Central memory CD8-positive, alpha-beta T cell (primary cell): ENCODE measurements around the gene ARHGAP15.

ENCODE experiments used
- ATAC-seq: fragments of 150-1000 bp; cut with Tn5 transposase; replicated peaks from 2 replicates; pipeline ENCODE4 v1.10.0; 2022; ENCODE audit warnings: mild to moderate bottlenecking, moderate FRiP score, moderate number of reproducible peaks; ENCODE audit not compliant: poor library complexity, severe bottlenecking; ENCODE audit errors: extremely low read depth
- DNase-seq, 2 donors: peaks; one replicate each; pipeline ENCODE4 v3.0.0; 2021; ENCODE audit warnings: low spot score in 2 of 2
- H3K27ac Mint-ChIP-seq: one replicate; pipeline ENCODE4 v1.8.0; 2022; ENCODE audit warnings: low read depth, mild to moderate bottlenecking, moderate library complexity, mixed read lengths
- H3K27me3 Mint-ChIP-seq: one replicate; pipeline ENCODE4 v1.8.0; 2022; ENCODE audit warnings: mixed read lengths
- H3K36me3 Mint-ChIP-seq: one replicate; pipeline ENCODE4 v1.8.0; 2022; ENCODE audit warnings: mild to moderate bottlenecking, moderate library complexity, mixed read lengths; ENCODE audit not compliant: insufficient read depth
- H3K4me1 Mint-ChIP-seq: one replicate; pipeline ENCODE4 v1.8.0; 2022; ENCODE audit warnings: mixed read lengths
- H3K4me3 Mint-ChIP-seq: one replicate; pipeline ENCODE4 v1.8.0; 2022; ENCODE audit warnings: mild to moderate bottlenecking, moderate library complexity, mixed read lengths
- H3K9me3 Mint-ChIP-seq: one replicate; pipeline ENCODE4 v1.8.0; 2022; ENCODE audit warnings: mixed read lengths

The ARHGAP15 gene

DNA sequence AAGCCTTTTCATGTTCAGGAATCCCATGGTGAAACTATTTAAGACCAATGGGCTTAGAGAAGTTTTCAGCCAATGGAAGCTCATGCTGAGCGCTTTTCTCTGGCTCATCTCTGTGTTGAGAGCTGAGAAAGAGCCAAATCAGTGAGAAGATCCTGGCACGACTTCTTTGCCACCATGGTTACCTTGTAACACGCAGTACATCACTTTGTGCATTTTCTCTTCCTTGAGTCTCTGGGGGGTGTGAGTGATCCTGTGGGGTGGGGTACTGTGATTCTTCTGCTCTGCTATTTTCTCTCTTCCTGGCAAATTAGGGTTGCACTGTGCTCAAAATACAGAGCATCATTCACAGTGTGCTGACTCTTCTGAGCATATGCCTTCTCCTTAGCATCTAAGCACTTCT, 664.2 kb downstream of the ARHGAP15 start:
- DNase-seq (no peak), ATAC-seq (no peak)
- H3K4me1 Mint-ChIP-seq, result no peaks in the 10 kb centered on the region
- H3K27ac Mint-ChIP-seq, result no peak overlapping the region
- H3K27me3 Mint-ChIP-seq, result peaks cover 16% of the 10 kb centered on the region
- H3K36me3 Mint-ChIP-seq, result no peaks in the 10 kb centered on the region
- no peaks in the 10 kb centered on the region for H3K9me3 Mint-ChIP-seq
- no peak overlapping the region for H3K4me3 Mint-ChIP-seq

DNA sequence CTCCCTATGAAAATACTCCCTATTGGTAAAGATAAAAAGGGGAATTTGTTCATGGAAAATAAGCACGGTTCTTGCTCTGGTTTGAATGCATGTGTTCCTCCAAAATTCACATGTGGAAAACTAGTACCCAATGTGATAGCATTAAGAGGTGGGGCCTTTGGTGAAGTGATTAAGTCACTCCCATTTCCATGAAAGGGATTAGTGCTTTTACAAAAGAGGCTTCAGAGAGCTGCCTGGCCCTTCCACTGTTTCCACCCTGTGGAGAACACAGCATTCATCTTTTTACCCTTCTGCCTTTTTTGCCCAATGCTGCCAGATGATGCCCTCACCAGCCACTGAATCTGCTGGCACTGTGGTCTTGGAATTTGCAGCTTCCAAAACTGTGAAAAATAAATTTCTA, 666.8 kb downstream of the ARHGAP15 start:
- H3K27ac Mint-ChIP-seq, result peak overlapping the region; percentile 8
- DNase-seq, result no peak

DNA sequence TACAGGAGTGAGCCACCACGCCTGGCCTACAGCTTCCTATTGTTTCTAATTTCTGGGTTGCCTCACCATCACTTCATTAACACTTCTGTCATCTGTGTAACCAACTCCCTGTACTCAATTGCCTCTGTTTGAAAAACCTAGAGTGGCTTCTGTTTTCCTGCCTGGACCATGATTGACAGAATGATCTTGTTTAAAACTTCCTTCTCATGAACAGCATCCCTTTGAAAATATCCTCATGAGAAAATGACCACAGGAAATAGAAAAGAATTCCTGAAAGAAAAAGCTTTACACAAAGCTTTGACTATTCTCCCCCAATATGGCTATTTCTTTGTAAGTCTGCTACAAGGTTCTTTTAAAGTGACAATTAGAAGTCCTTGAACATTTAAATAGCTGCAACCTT, 672.3 kb downstream of the ARHGAP15 start:
- Mint-ChIP-seq H3K36me3 (no peaks in the 10 kb centered on the region), H3K4me1 (peaks cover 16% of the 10 kb centered on the region), H3K4me3 (no peak overlapping the region), H3K27ac (no peak overlapping the region), H3K27me3 (no peaks in the 10 kb centered on the region), H3K9me3 (no peaks in the 10 kb centered on the region)
- ATAC-seq (no peak), DNase-seq (no peak)

More for the DNA sequence above, 666.8 kb downstream of the ARHGAP15 start:
- H3K27me3 Mint-ChIP-seq, result no peaks in the 10 kb centered on the region
- H3K9me3 Mint-ChIP-seq, result no peaks in the 10 kb centered on the region
- ATAC-seq, result no peak
- H3K4me3 Mint-ChIP-seq, result no peak overlapping the region
- no peaks in the 10 kb centered on the region for H3K36me3 Mint-ChIP-seq
- H3K4me1 Mint-ChIP-seq, result no peaks in the 10 kb centered on the region

DNA sequence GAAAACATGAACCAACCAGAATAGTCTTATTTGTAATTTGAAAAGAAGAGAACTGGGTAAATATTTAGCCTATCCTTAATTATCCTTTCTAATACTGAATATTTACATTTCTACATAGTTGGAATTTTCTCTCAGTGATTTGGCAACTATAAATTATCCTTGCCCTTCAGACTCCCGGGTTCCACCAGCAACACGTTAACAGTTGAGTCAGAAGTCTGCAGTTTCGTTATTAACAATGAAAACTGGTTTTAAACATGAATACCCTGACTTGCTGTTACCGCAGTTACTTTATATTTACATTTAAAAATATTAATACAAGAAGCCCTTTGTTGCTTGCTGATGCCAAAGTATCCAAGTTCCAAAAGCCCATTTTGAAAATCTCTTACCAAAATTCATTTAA, 673.0 kb downstream of the ARHGAP15 start:
- peaks cover 16% of the 10 kb centered on the region for H3K4me1 Mint-ChIP-seq
- H3K9me3 Mint-ChIP-seq, result no peaks in the 10 kb centered on the region
- peak overlapping the region; percentile 67 for H3K4me3 Mint-ChIP-seq
- no peaks in the 10 kb centered on the region for H3K36me3 Mint-ChIP-seq
- ATAC-seq, result no peak
- DNase-seq, result no peak
- H3K27me3 Mint-ChIP-seq, result no peaks in the 10 kb centered on the region
- H3K27ac Mint-ChIP-seq, result no peak overlapping the region

DNA sequence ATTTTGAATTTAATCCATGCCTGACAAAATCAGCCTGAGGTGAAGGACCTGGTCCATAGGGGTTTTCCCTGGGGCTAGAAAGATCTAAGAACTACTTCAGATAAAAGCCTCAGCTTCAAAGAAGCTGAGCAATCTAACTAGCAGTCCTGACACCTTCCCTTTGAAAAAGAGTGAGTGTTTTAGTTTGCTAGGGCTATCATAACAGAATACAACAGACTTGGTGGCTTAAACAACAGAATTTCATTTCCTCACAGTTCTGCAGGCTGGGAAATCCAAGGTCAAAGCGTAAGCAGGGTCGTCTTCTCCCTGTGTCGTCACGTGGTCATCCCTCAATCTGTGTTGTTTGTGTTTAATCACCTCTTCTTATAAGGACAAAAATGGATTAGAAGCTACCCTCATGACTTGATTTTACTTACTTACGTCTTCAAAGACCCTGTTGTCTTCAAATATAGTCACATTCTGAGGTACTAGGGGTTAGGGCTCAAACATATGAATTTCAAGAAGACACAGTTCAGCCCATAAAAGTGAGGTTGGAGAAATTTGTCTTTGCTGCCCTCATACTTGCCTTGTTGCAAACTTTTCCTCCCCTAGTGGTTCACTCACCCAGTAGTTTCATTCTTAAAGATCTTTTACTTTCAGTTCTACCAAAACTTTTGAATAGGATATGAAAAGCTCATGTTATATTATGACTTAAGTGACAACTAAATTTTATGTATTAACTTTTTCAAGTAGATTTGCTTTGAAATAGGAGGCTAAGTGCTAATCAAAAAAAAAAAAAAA, 673.8 kb downstream of the ARHGAP15 start:
- Mint-ChIP-seq H3K9me3 (no peaks in the 10 kb centered on the region), H3K4me3 (peak overlapping the region; percentile 67), H3K27me3 (no peaks in the 10 kb centered on the region), H3K4me1 (peaks cover 16% of the 10 kb centered on the region), H3K27ac (no peak overlapping the region), H3K36me3 (no peaks in the 10 kb centered on the region)
- ATAC-seq, result no peak
- no peak for DNase-seq

DNA sequence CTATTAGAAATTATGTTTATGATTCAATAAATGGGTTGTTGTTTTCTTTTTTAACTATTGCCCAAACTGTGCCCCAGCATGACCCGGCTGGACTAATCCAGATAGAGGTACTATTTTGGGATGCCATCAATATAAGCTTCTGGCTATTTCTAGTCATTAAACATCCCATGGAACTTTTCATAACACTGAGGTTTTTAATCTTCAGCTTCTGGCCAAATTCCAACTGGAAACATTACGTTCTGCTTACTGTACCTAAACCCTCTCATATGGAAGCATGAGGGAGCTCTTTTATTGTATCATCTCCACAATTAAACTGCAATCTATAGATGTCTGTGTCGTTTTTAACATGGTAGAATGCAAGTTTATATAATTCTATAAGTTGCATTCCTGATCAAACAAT, 674.7 kb downstream of the ARHGAP15 start:
- Mint-ChIP-seq H3K27me3 (no peaks in the 10 kb centered on the region), H3K4me1 (peaks cover 16% of the 10 kb centered on the region), H3K36me3 (no peaks in the 10 kb centered on the region), H3K27ac (no peak overlapping the region), H3K4me3 (no peak overlapping the region), H3K9me3 (no peaks in the 10 kb centered on the region)
- ATAC-seq (no peak), DNase-seq (no peak)

DNA sequence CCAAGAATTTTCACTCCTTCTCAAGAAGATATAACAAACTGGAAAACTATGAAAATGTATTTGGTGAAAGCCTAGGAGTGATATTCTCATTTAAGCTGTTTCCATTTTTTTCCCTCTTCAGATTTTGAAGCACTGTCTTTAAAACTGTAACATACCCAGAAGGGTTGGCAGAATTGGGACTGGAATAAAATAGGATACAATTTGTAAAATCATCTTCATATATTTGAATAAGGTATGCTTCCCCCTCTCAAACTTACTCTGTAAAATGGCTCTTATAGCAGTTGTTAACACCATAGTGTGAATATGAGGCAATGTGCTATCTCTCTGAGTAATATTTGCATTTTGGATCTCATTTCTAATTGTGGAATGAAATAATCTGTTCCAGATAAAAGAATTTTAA, 676.4 kb downstream of the ARHGAP15 start:
- H3K27ac Mint-ChIP-seq, result no peak overlapping the region
- DNase-seq (no peak), ATAC-seq (no peak)
- H3K27me3 Mint-ChIP-seq, result no peaks in the 10 kb centered on the region
- no peak overlapping the region for H3K4me3 Mint-ChIP-seq
- H3K4me1 Mint-ChIP-seq, result peaks cover 16% of the 10 kb centered on the region
- no peaks in the 10 kb centered on the region for H3K9me3 Mint-ChIP-seq
- no peaks in the 10 kb centered on the region for H3K36me3 Mint-ChIP-seq

DNA sequence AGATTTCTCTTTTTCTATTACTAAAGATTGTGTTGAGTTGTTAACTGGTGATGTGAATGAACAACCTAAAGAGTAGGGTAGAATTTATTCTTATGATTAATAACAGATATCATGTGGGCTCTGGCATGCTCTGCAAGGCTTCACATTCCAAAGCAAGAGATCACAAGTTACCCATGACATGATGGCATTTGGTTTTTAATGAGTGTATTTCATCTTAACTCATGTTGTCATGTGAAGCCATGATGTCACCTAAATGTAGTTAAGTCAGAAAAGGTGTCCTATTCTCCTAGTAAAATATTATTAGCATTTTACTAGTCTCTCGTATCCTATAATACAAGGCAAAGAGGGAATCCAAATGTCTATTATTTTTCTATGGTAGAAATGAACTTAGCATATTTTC, 678.0 kb downstream of the ARHGAP15 start:
- Mint-ChIP-seq H3K4me1 (peaks cover 10% of the 10 kb centered on the region), H3K27me3 (no peaks in the 10 kb centered on the region), H3K27ac (no peak overlapping the region), H3K36me3 (no peaks in the 10 kb centered on the region), H3K9me3 (no peaks in the 10 kb centered on the region), H3K4me3 (no peak overlapping the region)
- no peak for ATAC-seq
- DNase-seq, result no peak

DNA sequence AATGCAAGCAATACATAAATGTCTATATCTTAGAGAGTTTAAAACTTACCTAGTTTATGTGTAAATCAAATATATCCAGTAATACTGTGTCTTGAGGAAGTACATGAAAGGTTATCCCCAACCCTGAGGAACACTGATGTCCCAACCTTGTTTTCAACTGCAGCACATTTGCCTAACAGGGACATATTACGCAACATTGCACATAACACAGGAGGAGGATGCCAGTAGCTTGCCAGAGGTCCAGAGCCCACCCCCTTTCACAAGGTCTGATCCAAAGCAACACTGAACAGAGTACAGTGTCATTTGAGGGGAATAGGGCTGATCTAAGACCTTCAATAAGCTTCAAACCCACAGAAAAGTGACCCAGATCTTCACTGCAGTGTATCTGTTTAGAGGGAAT, 678.5 kb downstream of the ARHGAP15 start:
- Mint-ChIP-seq H3K4me1 (peaks cover 7% of the 10 kb centered on the region), H3K9me3 (no peaks in the 10 kb centered on the region), H3K27ac (no peak overlapping the region), H3K27me3 (no peaks in the 10 kb centered on the region), H3K36me3 (no peaks in the 10 kb centered on the region), H3K4me3 (no peak overlapping the region)
- DNase-seq, result no peak
- ATAC-seq, result no peak

DNA sequence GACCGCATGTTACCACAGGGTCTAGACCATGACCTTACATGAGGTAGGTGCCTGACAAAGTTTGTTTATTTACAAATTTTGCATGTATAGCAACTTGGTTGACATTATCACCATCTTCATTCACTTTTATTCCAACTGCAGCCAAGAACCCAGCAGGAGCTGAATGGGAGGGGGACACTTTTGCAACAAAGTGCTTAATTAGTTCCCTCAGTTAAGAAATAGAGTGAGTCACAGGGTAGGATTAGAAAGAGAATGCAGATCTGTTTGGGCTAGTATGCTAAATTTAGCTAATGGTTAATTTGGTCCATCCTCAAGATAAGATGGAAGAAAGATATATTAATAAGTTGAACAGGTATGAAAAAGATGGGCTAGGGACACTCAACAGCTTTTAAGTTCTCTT, 678.9 kb downstream of the ARHGAP15 start:
- Mint-ChIP-seq H3K27me3 (no peaks in the 10 kb centered on the region), H3K4me1 (peaks cover 2% of the 10 kb centered on the region), H3K9me3 (no peaks in the 10 kb centered on the region), H3K4me3 (no peak overlapping the region), H3K36me3 (no peaks in the 10 kb centered on the region), H3K27ac (no peak overlapping the region)
- DNase-seq (no peak), ATAC-seq (no peak)

DNA sequence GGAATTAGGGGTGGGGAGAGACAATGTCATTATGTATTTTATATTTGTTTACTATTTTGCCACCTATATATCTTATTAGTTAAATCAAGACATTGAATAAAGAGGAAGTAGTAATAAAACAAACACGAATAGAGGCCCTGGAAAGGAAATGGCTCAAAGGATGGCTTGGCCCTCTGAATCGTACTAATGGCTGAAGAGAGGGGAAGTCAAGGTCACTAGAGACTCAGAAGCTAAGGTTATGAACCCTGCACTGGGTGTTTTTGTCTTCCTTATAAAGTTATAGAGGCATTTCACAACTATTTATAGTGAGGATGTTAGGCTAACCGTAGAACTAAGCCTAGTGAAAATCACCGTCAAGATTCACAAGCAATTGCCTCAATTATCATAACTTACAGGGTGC, 685.9 kb downstream of the ARHGAP15 start:
- no peaks in the 10 kb centered on the region for H3K36me3 Mint-ChIP-seq
- DNase-seq (no peak), ATAC-seq (no peak)
- H3K4me1 Mint-ChIP-seq, result no peaks in the 10 kb centered on the region
- H3K4me3 Mint-ChIP-seq, result no peak overlapping the region
- H3K27ac Mint-ChIP-seq, result no peak overlapping the region
- H3K9me3 Mint-ChIP-seq, result no peaks in the 10 kb centered on the region
- no peaks in the 10 kb centered on the region for H3K27me3 Mint-ChIP-seq

DNA sequence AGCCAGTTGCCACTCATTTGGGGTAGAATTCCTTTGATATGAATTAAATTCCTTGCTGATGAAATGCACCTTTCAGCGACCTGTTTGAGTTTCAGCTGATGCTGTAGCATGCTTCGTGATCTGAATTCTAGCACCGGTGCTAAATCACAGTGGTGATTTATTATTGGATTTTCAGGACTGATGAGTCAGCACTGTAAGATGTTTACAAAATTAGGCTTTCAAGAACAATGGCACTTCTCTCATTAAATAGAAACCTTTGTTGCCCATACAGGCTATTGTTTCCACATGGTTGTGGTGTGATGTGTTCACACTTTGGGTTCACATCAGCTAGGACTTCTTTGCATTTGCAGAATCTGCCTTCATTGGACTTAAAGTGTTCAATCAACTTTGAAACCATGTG, 687.7 kb downstream of the ARHGAP15 start:
- no peaks in the 10 kb centered on the region for H3K36me3 Mint-ChIP-seq
- H3K27ac Mint-ChIP-seq, result no peak overlapping the region
- H3K9me3 Mint-ChIP-seq, result no peaks in the 10 kb centered on the region
- DNase-seq (no peak), ATAC-seq (no peak)
- no peak overlapping the region for H3K4me3 Mint-ChIP-seq
- H3K4me1 Mint-ChIP-seq, result no peaks in the 10 kb centered on the region
- H3K27me3 Mint-ChIP-seq, result no peaks in the 10 kb centered on the region
